GM23338 (cell line): ENCODE data around the gene DIAPH1.

ENCODE experiments used
- CTCF ChIP-seq, 2 experiments: fragments of 200-600 bp in 1 of 2; sonication (generic) in 1 of 2; conservative IDR thresholded peaks; 2 replicates each; pipeline versions ENCODE4 v1.5.1 to v1.6.1; 2016 to 2017; ENCODE audit warnings: antibody characterized with exemption in 2 of 2, low read depth in 2 of 2, mild to moderate bottlenecking in 2 of 2, moderate library complexity in 1 of 2
- ETS1 ChIP-seq: IDR thresholded peaks from 2 replicates; pipeline ENCODE4 v1.6.1; 2016; ENCODE audit warnings: antibody characterized with exemption
- EZH2 ChIP-seq: fragments of 200-600 bp; sonication (generic); IDR thresholded peaks from one replicate; pipeline ENCODE4 v1.8.0; 2017; ENCODE audit warnings: antibody characterized with exemption, mild to moderate bottlenecking, low read depth; ENCODE audit not compliant: unreplicated experiment
- JUNB ChIP-seq: IDR thresholded peaks from one replicate; pipeline ENCODE4 v1.6.1; 2016; ENCODE audit warnings: antibody characterized with exemption; ENCODE audit not compliant: unreplicated experiment
- REST ChIP-seq: IDR thresholded peaks from one replicate; pipeline ENCODE4 v1.6.1; 2018; ENCODE audit warnings: antibody characterized with exemption; ENCODE audit not compliant: unreplicated experiment

GRCh38 chr5:141483902-141484301 is 134.9 kb downstream of the DIAPH1 start:
- TF ChIP-seq CTCF (conservative IDR thresholded peaks at IDR 0.05; ENCODE audit: low read depth in 2 of 2) (no peak), EZH2 (no peak), REST (no peak), ETS1 (no peak), JUNB (no peak)
